ENCODE measurements around the gene RACGAP1. TPM values are rescaled to one million over a fixed set of nuclear protein-coding genes. Genes with fewer than 3 reads are reported as not detected.
"Not testable (repeated sequence)": the region's sequence is repeated elsewhere in the genome, so short reads cannot be mapped to it uniquely, and the experiment has no call there.

The RACGAP1 gene
- total RNA-seq, 2 experiments from 2014 or later = 3.0 to 3.3 TPM

GRCh38 chr12:49990273-49990672 is 35.0 kb downstream of the RACGAP1 start:
- intact Hi-C loops (cut with DNase I, micrococcal nuclease) = no loop called here
- Mint-ChIP-seq H3K9me3 (no peaks in the 10 kb centered on the region), H3K4me3 (no peak overlapping the region), H3K4me1 (ENCODE audit: low read depth) (no peaks in the 10 kb centered on the region), H3K36me3 (ENCODE audit: low read depth) (peaks cover 49% of the 10 kb centered on the region), H3K27me3 (no peaks in the 10 kb centered on the region), H3K27ac (no peak overlapping the region)
- Histone ChIP-seq H3K9me3 (ENCODE audit: control insufficient read depth in 1 of 2, insufficient read depth in 1 of 2, low read length in 2 of 2) (no peaks in the 10 kb centered on the region), H3K36me3 (ENCODE audit: insufficient read depth, low read length) (peaks cover 33% of the 10 kb centered on the region), H3K4me3 (ENCODE audit: low read length) (no peak overlapping the region), H3K27ac (ENCODE audit: low read depth in 1 of 2, low read length in 2 of 2) (no peak overlapping the region), H3K27me3 (ENCODE audit: control insufficient read depth in 1 of 2, insufficient read depth in 2 of 2, low read length in 2 of 2) (no peaks in the 10 kb centered on the region), H3K4me1 (ENCODE audit: insufficient read depth, low read length) (no peaks in the 10 kb centered on the region)
- ATAC-seq (ENCODE audit: poor library complexity) (no peak), DNase-seq (no peak)
- ChIA-PET CTCF (interaction anchor here (0.6 kb wide), 1 partner anchor 11 kb away, joined by 3 read pairs; no protein-coding TSS in a partner anchor), POLR2A (no interaction called here)
- TF ChIP-seq CTCF (IDR thresholded peaks at IDR 0.05) = no peak

DNA sequence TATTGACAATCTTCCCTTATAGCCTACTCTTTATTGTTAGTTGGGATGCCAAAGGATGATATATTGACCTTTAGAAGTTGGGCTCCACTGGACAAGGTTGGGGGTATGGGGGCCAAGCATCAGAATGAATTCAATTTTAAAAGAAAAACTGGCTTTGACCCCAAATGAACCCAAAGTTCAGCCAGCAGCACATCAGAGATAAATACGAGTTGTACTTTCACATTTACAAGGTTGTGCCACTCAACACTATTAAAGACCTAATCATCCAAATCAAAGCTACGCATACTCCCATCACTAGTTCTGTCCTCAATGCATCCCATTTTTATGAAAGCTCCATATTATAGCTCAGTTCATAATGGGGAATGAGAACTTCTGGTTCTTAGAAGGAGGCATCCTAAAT is 35.9 kb downstream of the RACGAP1 start:
- H3K4me3 ChIP-seq (ENCODE audit: low read length); ATAC-seq (ENCODE audit: poor library complexity); intact Hi-C loops (cut with DNase I, micrococcal nuclease); H3K9me3 Mint-ChIP-seq; POLR2A ChIA-PET; H3K27me3 Mint-ChIP-seq; H3K27ac Mint-ChIP-seq; H3K4me1 Mint-ChIP-seq (ENCODE audit: low read depth); H3K4me1 ChIP-seq (ENCODE audit: insufficient read depth, low read length); DNase-seq; H3K9me3 ChIP-seq (ENCODE audit: control insufficient read depth in 1 of 2, insufficient read depth in 1 of 2, low read length in 2 of 2); CTCF ChIA-PET; H3K27me3 ChIP-seq (ENCODE audit: control insufficient read depth in 1 of 2, insufficient read depth in 2 of 2, low read length in 2 of 2); H3K27ac ChIP-seq (ENCODE audit: low read depth in 1 of 2, low read length in 2 of 2); H3K4me3 Mint-ChIP-seq: not testable (repeated sequence)
- peaks cover 41% of the 10 kb centered on the region for H3K36me3 Mint-ChIP-seq (ENCODE audit: low read depth)
- H3K36me3 ChIP-seq (ENCODE audit: insufficient read depth, low read length) = peaks cover 32% of the 10 kb centered on the region

GRCh38 chr12:49987625-49988303 is 37.5 kb downstream of the RACGAP1 start:
- H3K4me1 ChIP-seq (ENCODE audit: insufficient read depth, low read length) = no peaks in the 10 kb centered on the region
- H3K4me3 Mint-ChIP-seq = no peak overlapping the region
- no peak overlapping the region for H3K27ac ChIP-seq (ENCODE audit: low read depth in 1 of 2, low read length in 2 of 2)
- no peak overlapping the region for H3K4me3 ChIP-seq (ENCODE audit: low read length)
- CTCF ChIA-PET = no interaction called here
- H3K9me3 Mint-ChIP-seq = no peaks in the 10 kb centered on the region
- no peaks in the 10 kb centered on the region for H3K27me3 ChIP-seq (ENCODE audit: control insufficient read depth in 1 of 2, insufficient read depth in 2 of 2, low read length in 2 of 2)
- intact Hi-C loops (cut with DNase I, micrococcal nuclease) = no loop called here
- H3K4me1 Mint-ChIP-seq (ENCODE audit: low read depth) = no peaks in the 10 kb centered on the region
- no peak for TF ChIP-seq CTCF (IDR thresholded peaks at IDR 0.05)
- H3K9me3 ChIP-seq (ENCODE audit: control insufficient read depth in 1 of 2, insufficient read depth in 1 of 2, low read length in 2 of 2) = no peaks in the 10 kb centered on the region
- H3K36me3 Mint-ChIP-seq (ENCODE audit: low read depth) = peaks cover 26% of the 10 kb centered on the region
- POLR2A ChIA-PET = no interaction called here
- H3K36me3 ChIP-seq (ENCODE audit: insufficient read depth, low read length) = peaks cover 27% of the 10 kb centered on the region
- no peak for ATAC-seq (ENCODE audit: poor library complexity)
- peak in 2 of 14 experiments; percentile 14 to 23 for DNase-seq
- H3K27me3 Mint-ChIP-seq = no peaks in the 10 kb centered on the region
- H3K27ac Mint-ChIP-seq = no peak overlapping the region

- not testable (repeated sequence) for H3K4me3 Mint-ChIP-seq
Observed at GRCh38 chr12:49986476-49986875, 38.8 kb downstream of the RACGAP1 start.

More at GRCh38 chr12:49986476-49986875, 38.8 kb downstream of the RACGAP1 start:
- H3K27me3 ChIP-seq (ENCODE audit: control insufficient read depth in 1 of 2, insufficient read depth in 2 of 2, low read length in 2 of 2); H3K4me3 ChIP-seq (ENCODE audit: low read length); H3K27me3 Mint-ChIP-seq; H3K4me1 ChIP-seq (ENCODE audit: insufficient read depth, low read length); H3K27ac Mint-ChIP-seq; H3K9me3 Mint-ChIP-seq; DNase-seq; POLR2A ChIA-PET; ATAC-seq (ENCODE audit: poor library complexity); H3K4me1 Mint-ChIP-seq (ENCODE audit: low read depth); H3K27ac ChIP-seq (ENCODE audit: low read depth in 1 of 2, low read length in 2 of 2); H3K9me3 ChIP-seq (ENCODE audit: control insufficient read depth in 1 of 2, insufficient read depth in 1 of 2, low read length in 2 of 2); intact Hi-C loops (cut with DNase I, micrococcal nuclease): not testable (repeated sequence)
- peaks cover 14% of the 10 kb centered on the region for H3K36me3 Mint-ChIP-seq (ENCODE audit: low read depth)
- CTCF ChIA-PET = interaction anchor here (2.2 kb wide), 1 partner anchor 19 kb away, joined by 9 read pairs; no protein-coding TSS in a partner anchor
- peaks cover 14% of the 10 kb centered on the region for H3K36me3 ChIP-seq (ENCODE audit: insufficient read depth, low read length)

All from CD4-positive, alpha-beta T cell (primary cell).